GM12872 (cell line): ENCODE data around the gene DLG5.

ENCODE experiments used
- CTCF ChIP-seq: IDR thresholded peaks from 3 replicates; pipeline ENCODE4 v1.5.1; 2011; ENCODE audit warnings: low read depth, mild to moderate bottlenecking, low read length, moderate library complexity; ENCODE audit not compliant: insufficient read depth

The DLG5 gene

GRCh38 chr10:77926566-77927401 lies at the start of gene DLG5:
Gene DLG5, minus strand, starts transcription at chr10:77926755. Its CDS starts 235 bp downstream, at chr10:77926520.
- TF ChIP-seq CTCF, result no peak

GRCh38 chr10:77975086-77975666 lies 48.6 kb upstream of the DLG5 start:
- no peak for TF ChIP-seq CTCF

- peak; percentile 24; the same call in 1 of the 3 replicates for TF ChIP-seq CTCF
Measured at GRCh38 chr10:77974396-77975074, 48.0 kb upstream of the DLG5 start.

GRCh38 chr10:77973276-77973675 lies 46.7 kb upstream of the DLG5 start:
- TF ChIP-seq CTCF, result no peak

- no peak for TF ChIP-seq CTCF
Measured at GRCh38 chr10:77972148-77972547, 45.6 kb upstream of the DLG5 start.

- TF ChIP-seq CTCF, result no peak
Measured at GRCh38 chr10:77971804-77972144, 45.2 kb upstream of the DLG5 start.
